Pancreas (tissue), 10 donors: Measurements from ENCODE around the gene SMURF1. TPM values are rescaled to one million over a fixed set of nuclear protein-coding genes. Genes with fewer than 3 reads are reported as not detected.

Experiments
- ATAC-seq, 4 donors: fragments of 200-7000 bp; cut with Tn5 transposase; one replicate each; pipeline versions ENCODE4 v1.8.0 to v1.9.1; 2020; ENCODE audit warnings: mild to moderate bottlenecking in 4 of 4, moderate library complexity in 4 of 4
- DNase-seq, 6 donors: peaks; one replicate each; pipeline ENCODE4 v3.0.0-alpha.2; 2020
- FAIRE-seq: peaks from 2 replicates; lab custom pipeline; 2012; peaks lifted over from hg19 to GRCh38; lab: Jason Lieb, UNC
- H3K27ac ChIP-seq, 4 donors: fragments of 200-600 bp; sonication (generic); 1 replicate in 3 of 4; 2 replicates in 1 of 4; pipeline versions ENCODE4 v1.5.0 to v1.8.0; 2020
- H3K27me3 ChIP-seq, 4 donors: fragments of 200-600 bp; one replicate each; pipeline ENCODE4 v1.8.0; 2021
- H3K36me3 ChIP-seq, 3 donors: fragments of 200-600 bp; sonication (generic) in 1 of 3; one replicate each; pipeline versions ENCODE4 v1.5.0 to v1.8.0; 2020 to 2021
- H3K4me1 ChIP-seq, 3 donors: fragments of 200-600 bp; one replicate each; pipeline ENCODE4 v1.8.0; 2021
- H3K4me3 ChIP-seq, 4 donors: fragments of 200-600 bp; sonication (generic) in 2 of 4; one replicate each; pipeline versions ENCODE4 v1.5.0 to v1.8.0; 2020 to 2021
- H3K9me3 ChIP-seq, 4 donors: fragments of 200-600 bp; one replicate each; pipeline ENCODE4 v1.8.0; 2021
- WGBS, 2 donors: extraction: QIAGEN DNeasy Blood & Tissue Kit; methylation state at CpG; one replicate each; pipeline ENCODE4 v1.1.7; 2013; 5-methylcytosine and 5-hydroxymethylcytosine counted together
- intact Hi-C, 3 donors: fragments of 100-400 bp; cut with DNase I; formaldehyde crosslinking; loops; one replicate each; pipeline versions ENCODE4 v1.11.1 to v1.14.2; 2022
- polyA plus RNA-seq, 2 donors: library from polyadenylated mRNA; stranded (reverse); fragments of 200-250 nt; gene quantifications; one replicate each; pipeline ENCODE4 v1.2.3, GENCODE V29; 2013
- total RNA-seq, 6 donors: library from RNA; stranded (reverse); fragmentation: NEBNext Ultra II Directional in 4 of 6; extraction: Animal tissue kit (Norgen Biotek cat#: 25700) in 4 of 6; gene quantifications; one replicate each; pipeline versions ENCODE4 v1.2.1 to v1.2.4, GENCODE V29; 2021 to 2023
- TF ChIP-seq, protein P1 (sequence below), 4 donors: fragments of 200-600 bp; sonication (generic) in 3 of 4; IDR thresholded peaks; one replicate each; pipeline versions ENCODE4 v1.5.0 to v1.8.0; 2021; ENCODE audit warnings: antibody characterized with exemption in 4 of 4
- donor health status: healthy with polysubstance abuse.
- donor health status: DM: no; HTN: no; CAD: no; lungs with moderate emphysema.
- donor health status: DM: no; HTN: no; CAD: no.
- donor health status: control.
- donor health status: control.
- donor health status: Bipolar disorder and iron deficiency.
- donor health status: DM: yes; HTN: yes; CAD: no.
- donor health status: DM: no; HTN: no; CAD: no.
- donor health status: DM: no; HTN: no; CAD: no.
- donor health status: DM: yes; HTN: yes; CAD: no.

Gene SMURF1
- total and polyA plus RNA-seq, 8 donors: 7.6 to 22.7 (median 14.1) TPM

DNA sequence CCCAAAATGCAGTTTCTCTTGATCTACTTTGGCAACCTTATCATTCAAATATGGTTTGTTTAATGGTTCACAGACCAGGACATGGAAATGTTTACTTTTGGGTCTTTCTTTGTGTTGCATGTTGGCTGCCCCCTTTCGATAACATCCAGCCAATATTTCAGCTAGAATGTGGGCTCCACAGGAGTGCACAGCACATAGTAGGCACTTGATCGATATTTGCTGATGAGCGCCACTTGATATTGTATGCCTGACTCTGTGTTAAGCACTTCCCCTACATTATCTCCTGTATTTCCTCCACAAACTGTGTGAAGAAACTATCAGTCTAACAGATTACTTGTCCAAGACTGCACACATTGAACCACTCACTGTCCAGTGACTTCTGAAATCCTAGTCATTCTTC lies 60.2 kb downstream of the SMURF1 start:
- ATAC-seq (no peak), FAIRE-seq (no peak), DNase-seq (no peak)
- Histone ChIP-seq H3K36me3 (no peaks in the 10 kb centered on the region), H3K27ac (no peak overlapping the region), H3K4me3 (no peak overlapping the region), H3K9me3 (no peaks in the 10 kb centered on the region), H3K27me3 (no peaks in the 10 kb centered on the region), H3K4me1 (peaks cover 16 to 25% (median 18%) of the 10 kb centered on the region in 3 donors)
- 66 to 68% methylated on average over 3 of the region's 3 CpGs for WGBS, 2 donors
- TF ChIP-seq, protein P1, sequence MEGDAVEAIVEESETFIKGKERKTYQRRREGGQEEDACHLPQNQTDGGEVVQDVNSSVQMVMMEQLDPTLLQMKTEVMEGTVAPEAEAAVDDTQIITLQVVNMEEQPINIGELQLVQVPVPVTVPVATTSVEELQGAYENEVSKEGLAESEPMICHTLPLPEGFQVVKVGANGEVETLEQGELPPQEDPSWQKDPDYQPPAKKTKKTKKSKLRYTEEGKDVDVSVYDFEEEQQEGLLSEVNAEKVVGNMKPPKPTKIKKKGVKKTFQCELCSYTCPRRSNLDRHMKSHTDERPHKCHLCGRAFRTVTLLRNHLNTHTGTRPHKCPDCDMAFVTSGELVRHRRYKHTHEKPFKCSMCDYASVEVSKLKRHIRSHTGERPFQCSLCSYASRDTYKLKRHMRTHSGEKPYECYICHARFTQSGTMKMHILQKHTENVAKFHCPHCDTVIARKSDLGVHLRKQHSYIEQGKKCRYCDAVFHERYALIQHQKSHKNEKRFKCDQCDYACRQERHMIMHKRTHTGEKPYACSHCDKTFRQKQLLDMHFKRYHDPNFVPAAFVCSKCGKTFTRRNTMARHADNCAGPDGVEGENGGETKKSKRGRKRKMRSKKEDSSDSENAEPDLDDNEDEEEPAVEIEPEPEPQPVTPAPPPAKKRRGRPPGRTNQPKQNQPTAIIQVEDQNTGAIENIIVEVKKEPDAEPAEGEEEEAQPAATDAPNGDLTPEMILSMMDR (IDR thresholded peaks at IDR 0.05): no peak
- intact Hi-C loops: no loop called here

DNA sequence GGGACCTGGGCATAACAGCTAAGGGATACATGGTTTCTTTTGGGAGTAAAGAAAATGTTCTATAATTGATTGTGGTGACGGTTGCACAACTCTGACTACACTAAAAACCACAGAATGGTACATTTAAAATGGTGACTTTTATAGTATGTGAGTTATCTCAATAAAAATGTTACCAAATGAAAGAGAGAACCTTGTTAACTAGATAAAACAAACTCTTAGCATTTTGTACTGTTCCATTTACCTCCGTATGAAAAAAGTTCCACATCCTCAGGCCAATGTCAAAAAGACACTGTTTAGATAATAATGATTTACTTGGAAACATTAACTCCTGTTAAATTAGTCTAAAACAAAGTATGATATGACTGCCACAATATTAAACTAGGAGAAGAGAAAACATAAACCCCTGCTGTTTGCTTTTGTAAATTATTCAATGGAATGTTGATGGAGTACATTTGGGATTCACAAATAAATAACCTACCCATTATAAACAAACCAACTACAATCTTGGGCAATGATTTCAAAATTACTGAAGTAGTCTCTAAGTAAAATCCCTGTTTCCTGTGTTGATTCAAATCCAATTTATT lies 60.7 kb downstream of the SMURF1 start:
- 43 to 48% methylated on average over 2 of the region's 2 CpGs for WGBS, 2 donors
- TF ChIP-seq, protein P1 (IDR thresholded peaks at IDR 0.05): no peak
- no peaks in the 10 kb centered on the region for H3K9me3 ChIP-seq
- FAIRE-seq (no peak), ATAC-seq (no peak), DNase-seq (no peak)
- H3K4me1 ChIP-seq: peaks cover 18 to 19% (median 19%) of the 10 kb centered on the region in 3 donors
- no peak overlapping the region for H3K4me3 ChIP-seq
- H3K27me3 ChIP-seq: no peaks in the 10 kb centered on the region
- intact Hi-C loops: no loop called here
- H3K27ac ChIP-seq: no peak overlapping the region
- H3K36me3 ChIP-seq: no peaks in the 10 kb centered on the region

DNA sequence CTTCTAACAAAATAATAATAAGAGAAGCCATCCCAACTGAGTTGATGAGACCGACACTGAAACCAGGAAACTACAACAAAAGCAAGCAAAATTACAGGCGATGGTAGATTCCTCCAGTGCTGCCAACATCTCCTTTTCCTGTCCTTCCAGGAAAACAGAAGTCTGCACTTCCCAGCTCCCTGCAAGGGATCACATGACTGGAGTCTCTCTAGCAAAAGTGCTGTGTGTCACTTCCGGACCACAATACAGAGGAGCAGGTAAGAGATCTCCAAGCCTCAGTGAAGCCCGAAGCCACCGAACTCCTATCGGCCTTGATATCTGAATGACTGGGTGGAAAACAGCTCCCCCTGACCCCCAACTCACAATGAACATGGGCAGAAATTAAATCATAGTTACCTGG lies 63.2 kb downstream of the SMURF1 start:
- Histone ChIP-seq H3K27me3 (no peaks in the 10 kb centered on the region), H3K27ac (no peak overlapping the region), H3K36me3 (no peaks in the 10 kb centered on the region), H3K4me3 (no peak overlapping the region), H3K9me3 (no peaks in the 10 kb centered on the region), H3K4me1 (peaks cover 13 to 18% (median 18%) of the 10 kb centered on the region in 3 donors)
- WGBS, 2 donors: 94% methylated on average over 6 of the region's 6 CpGs
- FAIRE-seq (no peak), ATAC-seq (no peak), DNase-seq (no peak)
- intact Hi-C loops: no loop called here
- TF ChIP-seq, protein P1 (IDR thresholded peaks at IDR 0.05): no peak

DNA sequence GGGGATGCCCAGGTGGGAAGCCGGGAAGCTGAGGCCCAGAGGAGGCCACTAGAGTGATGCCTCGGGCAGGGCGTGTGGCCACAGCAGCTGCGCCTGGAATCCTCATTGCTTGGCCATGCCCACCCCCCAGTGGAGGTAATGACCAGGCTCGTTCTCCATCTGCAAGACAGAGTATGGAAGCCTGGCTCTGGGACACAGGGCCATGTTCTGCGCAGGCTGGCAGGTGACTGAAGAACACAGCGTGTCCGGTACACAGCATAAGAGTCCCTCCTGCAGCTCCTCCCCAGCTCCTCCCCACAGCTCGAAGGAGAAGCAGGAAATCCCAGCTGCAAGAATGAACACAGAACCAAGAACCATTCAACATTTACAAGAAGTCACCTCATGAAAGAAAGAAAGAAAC lies 64.8 kb downstream of the SMURF1 start:
- peaks cover 13 to 18% (median 18%) of the 10 kb centered on the region in 3 donors for H3K4me1 ChIP-seq
- no peak overlapping the region for H3K27ac ChIP-seq

DNA sequence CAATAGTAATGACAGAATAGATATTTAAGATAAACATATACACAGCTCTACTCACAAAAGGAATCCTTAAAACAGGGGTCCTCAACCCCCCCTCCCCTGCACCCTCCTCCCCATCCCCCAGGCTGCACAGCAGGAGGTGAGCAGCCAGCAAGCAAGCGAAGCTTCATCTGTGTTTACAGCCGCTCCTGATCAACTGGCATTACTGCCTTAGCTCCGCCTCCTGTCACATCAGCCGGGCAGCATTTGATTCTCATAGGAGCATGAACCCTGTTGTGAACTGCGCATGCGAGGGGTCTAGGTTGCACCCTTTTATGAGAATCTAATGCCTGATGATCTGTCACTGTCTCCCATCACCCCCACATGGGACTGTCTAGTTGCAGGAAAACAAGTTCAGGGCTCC lies 65.5 kb downstream of the SMURF1 start:
- peak; percentile 55 to 80 (median 64) for ATAC-seq
- peaks cover 13 to 18% (median 14%) of the 10 kb centered on the region in 3 donors for H3K4me1 ChIP-seq
- no peak overlapping the region for H3K27ac ChIP-seq
- intact Hi-C loops: no loop called here
- no peaks in the 10 kb centered on the region for H3K27me3 ChIP-seq
- H3K36me3 ChIP-seq: no peaks in the 10 kb centered on the region
- WGBS, 2 donors: 54% methylated on average over 6 of the region's 6 CpGs
- peak in 1 of 6 donors; percentile 37 for DNase-seq
- H3K9me3 ChIP-seq: no peaks in the 10 kb centered on the region
- FAIRE-seq: no peak
- no peak overlapping the region for H3K4me3 ChIP-seq
- TF ChIP-seq, protein P1 (IDR thresholded peaks at IDR 0.05): no peak

More for the DNA sequence above, 64.8 kb downstream of the SMURF1 start:
- intact Hi-C loops: no loop called here
- 54 to 55% methylated on average over 9 of the region's 9 CpGs for WGBS, 2 donors
- FAIRE-seq: no peak
- no peak for DNase-seq
- ATAC-seq: peak; percentile 69 to 88 (median 83)
- no peak overlapping the region for H3K4me3 ChIP-seq
- H3K9me3 ChIP-seq: no peaks in the 10 kb centered on the region
- TF ChIP-seq, protein P1 (IDR thresholded peaks at IDR 0.05): no peak
- no peaks in the 10 kb centered on the region for H3K36me3 ChIP-seq
- H3K27me3 ChIP-seq: no peaks in the 10 kb centered on the region
